Liver (tissue), 9 donors: ENCODE data around the gene TNNC2. TPM values are rescaled to one million over a fixed set of nuclear protein-coding genes. Genes with fewer than 3 reads are reported as not detected.

Experiments used
- DNase-seq: peaks from one replicate; pipeline ENCODE4 v3.0.0-alpha.2; 2017; ENCODE audit warnings: low spot score
- H3K27ac ChIP-seq, 2 donors: one replicate each; pipeline ENCODE4 v1.7.0; 2013; ENCODE audit warnings: inconsistent platforms in 2 of 2, low read length in 2 of 2, control low read depth in 1 of 2, low read depth in 1 of 2, mild to moderate bottlenecking in 1 of 2
- H3K27me3 ChIP-seq, 4 donors: one replicate each; pipeline versions ENCODE4 v1.6.1 to v1.7.0; 2013; ENCODE audit warnings: low read length in 3 of 4, inconsistent platforms in 1 of 4, mild to moderate bottlenecking in 1 of 4, moderate library complexity in 1 of 4; ENCODE audit not compliant: control insufficient read depth in 4 of 4, insufficient read depth in 4 of 4
- H3K36me3 ChIP-seq, 4 donors: one replicate each; pipeline versions ENCODE4 v1.6.1 to v1.7.0; 2013; ENCODE audit warnings: low read length in 3 of 4, mild to moderate bottlenecking in 3 of 4, low read depth in 1 of 4, moderate library complexity in 1 of 4; ENCODE audit not compliant: control insufficient read depth in 4 of 4, insufficient read depth in 3 of 4
- H3K4me1 ChIP-seq, 4 donors: one replicate each; pipeline versions ENCODE4 v1.6.1 to v1.7.0; 2013; ENCODE audit warnings: low read length in 3 of 4, mild to moderate bottlenecking in 3 of 4, moderate library complexity in 1 of 4; ENCODE audit not compliant: control insufficient read depth in 4 of 4, insufficient read depth in 4 of 4
- H3K4me3 ChIP-seq, 3 donors: one replicate each; pipeline versions ENCODE4 v1.6.1 to v1.7.0; 2013; ENCODE audit warnings: low read length in 3 of 3, control low read depth in 1 of 3, low read depth in 1 of 3, mild to moderate bottlenecking in 1 of 3
- H3K9ac ChIP-seq, 2 donors: one replicate each; pipeline ENCODE4 v1.7.0; 2013; ENCODE audit warnings: low read length in 2 of 2, mild to moderate bottlenecking in 2 of 2, moderate library complexity in 2 of 2, control low read depth in 1 of 2, low read depth in 1 of 2
- H3K9me3 ChIP-seq, 4 donors: one replicate each; pipeline versions ENCODE4 v1.6.1 to v1.7.0; 2013; ENCODE audit warnings: low read length in 3 of 4; ENCODE audit not compliant: control insufficient read depth in 4 of 4
- EGR1 ChIP-seq, 2 donors: IDR thresholded peaks; 2 replicates each; pipeline ENCODE4 v1.6.1; 2016 to 2018; ENCODE audit warnings: antibody characterized with exemption in 2 of 2, low read depth in 2 of 2
- FOXA1 ChIP-seq: IDR thresholded peaks from 2 replicates; pipeline ENCODE4 v1.6.1; 2016; ENCODE audit warnings: antibody characterized with exemption
- GABPA ChIP-seq, 2 donors: IDR thresholded peaks in 1 of 2; conservative IDR thresholded peaks in 1 of 2; 2 replicates each; pipeline ENCODE4 v1.6.1; 2016; ENCODE audit warnings: antibody characterized with exemption in 2 of 2, mild to moderate bottlenecking in 1 of 2, moderate library complexity in 1 of 2
- HNF4A ChIP-seq, 2 donors: conservative IDR thresholded peaks; 2 replicates each; pipeline ENCODE4 v1.6.1; 2016; ENCODE audit warnings: antibody characterized with exemption in 2 of 2, mild to moderate bottlenecking in 2 of 2
- HNF4G ChIP-seq: IDR thresholded peaks from 2 replicates; pipeline ENCODE4 v1.6.1; 2016; ENCODE audit warnings: antibody characterized with exemption
- NR2F2 ChIP-seq: IDR thresholded peaks from 2 replicates; pipeline ENCODE4 v1.6.1; 2016; ENCODE audit warnings: antibody characterized with exemption
- RAD21 ChIP-seq, 2 donors: IDR thresholded peaks; 2 replicates each; pipeline ENCODE4 v1.6.1; 2016; ENCODE audit warnings: antibody characterized with exemption in 2 of 2, mild to moderate bottlenecking in 2 of 2
- RXRA ChIP-seq, 2 donors: IDR thresholded peaks; 2 replicates each; pipeline ENCODE4 v1.6.1; 2017 to 2018; ENCODE audit warnings: antibody characterized with exemption in 2 of 2, mild to moderate bottlenecking in 1 of 2
- SP1 ChIP-seq: IDR thresholded peaks from 2 replicates; pipeline ENCODE4 v1.6.1; 2018; ENCODE audit warnings: antibody characterized with exemption, mild to moderate bottlenecking
- YY1 ChIP-seq: IDR thresholded peaks from 2 replicates; pipeline ENCODE4 v1.6.1; 2016; ENCODE audit warnings: antibody characterized with exemption, mild to moderate bottlenecking
- WGBS: extraction: QIAGEN DNeasy Blood & Tissue Kit; methylation state at CpG from one replicate; pipeline ENCODE4 v1.1.7; 2013; 5-methylcytosine and 5-hydroxymethylcytosine counted together
- polyA plus RNA-seq, 2 donors: library from polyadenylated mRNA; stranded (reverse) in 1 of 2; unstranded in 1 of 2; fragments of 200-250 nt in 1 of 2; fragments of >200 nt in 1 of 2; fragmentation: Nextera tagmentation in 1 of 2; extraction: Ambion mirVana in 1 of 2; gene quantifications; one replicate each; pipeline versions ENCODE4 v1.2.1 to v1.2.3, GENCODE V29; 2013 to 2015
- total RNA-seq, 2 donors: library from RNA; depleted of rRNA; stranded (reverse); fragments of >200 nt; gene quantifications; one replicate each; pipeline ENCODE4 v1.2.3, GENCODE V29; 2014
- TF ChIP-seq, protein P1 (sequence below): IDR thresholded peaks from 2 replicates; pipeline ENCODE4 v1.6.1; 2016; ENCODE audit warnings: antibody characterized with exemption, mild to moderate bottlenecking
- TF ChIP-seq, protein P2 (sequence below): fragments of 150-350 bp; IDR thresholded peaks from 2 replicates; pipeline ENCODE4 v1.5.1; 2017; ENCODE audit warnings: improper control_type of control experiment, low read depth, low read length; ENCODE audit not compliant: missing input control
- TF ChIP-seq, protein P3 (sequence below): IDR thresholded peaks from 2 replicates; pipeline ENCODE4 v1.6.1; 2016; ENCODE audit warnings: antibody characterized with exemption
- donor health status: healthy.
- donor health status: healthy.
- donor health status: healthy.
- donor health status: healthy.
- donor health status: healthy.

Gene TNNC2
- total and polyA plus RNA-seq, 4 donors, result 0.12 to 0.33 (median 0.31) TPM; not detected in 1

DNA sequence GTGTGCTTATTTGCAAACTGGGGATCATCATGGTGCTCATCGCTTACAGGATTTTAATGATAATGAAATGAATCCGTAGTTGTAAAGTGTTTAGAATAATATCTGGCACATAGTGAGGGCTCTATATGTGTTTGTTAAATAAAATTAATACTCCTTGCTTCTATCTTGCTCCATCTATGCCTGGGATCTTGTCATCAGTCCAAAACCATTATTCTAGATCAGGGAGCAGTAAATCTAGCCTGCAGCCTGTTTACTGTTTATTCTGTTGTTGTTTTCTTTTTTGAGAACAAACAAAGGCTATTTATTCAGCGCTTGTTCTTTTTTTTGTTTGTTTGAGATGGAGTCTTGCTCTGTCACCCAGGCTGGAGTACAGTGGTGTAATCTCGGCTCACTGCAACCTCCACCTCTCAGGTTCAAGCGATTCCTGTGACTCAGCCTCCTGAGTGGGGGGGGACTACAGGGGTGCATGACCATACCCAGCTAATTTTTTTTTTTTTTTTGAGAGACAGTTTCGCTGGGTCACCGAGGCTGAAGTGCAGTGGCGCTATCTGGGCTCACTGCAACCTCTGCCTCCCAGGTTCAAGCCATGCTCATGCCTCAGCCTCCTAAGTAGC is 22.0 kb upstream of the TNNC2 start:
- Histone ChIP-seq H3K27me3 (no peaks in the 10 kb centered on the region), H3K4me3 (no peak overlapping the region), H3K9me3 (no peaks in the 10 kb centered on the region), H3K36me3 (peaks cover 6 to 41% (median 25%) of the 10 kb centered on the region in 4 donors), H3K4me1 (no peaks in the 10 kb centered on the region), H3K27ac (no peak overlapping the region), H3K9ac (no peak overlapping the region)
- WGBS, result 97% methylated on average over 8 of the region's 8 CpGs
- no peak for DNase-seq
- TF ChIP-seq SP1 (no peak), FOXA1 (no peak), YY1 (no peak), HNF4A (conservative IDR thresholded peaks at IDR 0.05) (no peak), RAD21 (IDR thresholded peaks at IDR 0.05) (no peak), EGR1 (IDR thresholded peaks at IDR 0.05; ENCODE audit: low read depth in 2 of 2) (no peak), HNF4G (no peak), RXRA (IDR thresholded peaks at IDR 0.05) (no peak), GABPA (IDR thresholded peaks at IDR 0.05 in 1 of 2, conservative IDR thresholded peaks at IDR 0.05 in 1 of 2) (no peak)
- TF ChIP-seq, protein P1, sequence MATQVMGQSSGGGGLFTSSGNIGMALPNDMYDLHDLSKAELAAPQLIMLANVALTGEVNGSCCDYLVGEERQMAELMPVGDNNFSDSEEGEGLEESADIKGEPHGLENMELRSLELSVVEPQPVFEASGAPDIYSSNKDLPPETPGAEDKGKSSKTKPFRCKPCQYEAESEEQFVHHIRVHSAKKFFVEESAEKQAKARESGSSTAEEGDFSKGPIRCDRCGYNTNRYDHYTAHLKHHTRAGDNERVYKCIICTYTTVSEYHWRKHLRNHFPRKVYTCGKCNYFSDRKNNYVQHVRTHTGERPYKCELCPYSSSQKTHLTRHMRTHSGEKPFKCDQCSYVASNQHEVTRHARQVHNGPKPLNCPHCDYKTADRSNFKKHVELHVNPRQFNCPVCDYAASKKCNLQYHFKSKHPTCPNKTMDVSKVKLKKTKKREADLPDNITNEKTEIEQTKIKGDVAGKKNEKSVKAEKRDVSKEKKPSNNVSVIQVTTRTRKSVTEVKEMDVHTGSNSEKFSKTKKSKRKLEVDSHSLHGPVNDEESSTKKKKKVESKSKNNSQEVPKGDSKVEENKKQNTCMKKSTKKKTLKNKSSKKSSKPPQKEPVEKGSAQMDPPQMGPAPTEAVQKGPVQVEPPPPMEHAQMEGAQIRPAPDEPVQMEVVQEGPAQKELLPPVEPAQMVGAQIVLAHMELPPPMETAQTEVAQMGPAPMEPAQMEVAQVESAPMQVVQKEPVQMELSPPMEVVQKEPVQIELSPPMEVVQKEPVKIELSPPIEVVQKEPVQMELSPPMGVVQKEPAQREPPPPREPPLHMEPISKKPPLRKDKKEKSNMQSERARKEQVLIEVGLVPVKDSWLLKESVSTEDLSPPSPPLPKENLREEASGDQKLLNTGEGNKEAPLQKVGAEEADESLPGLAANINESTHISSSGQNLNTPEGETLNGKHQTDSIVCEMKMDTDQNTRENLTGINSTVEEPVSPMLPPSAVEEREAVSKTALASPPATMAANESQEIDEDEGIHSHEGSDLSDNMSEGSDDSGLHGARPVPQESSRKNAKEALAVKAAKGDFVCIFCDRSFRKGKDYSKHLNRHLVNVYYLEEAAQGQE, result no peak
- TF ChIP-seq, protein P2, sequence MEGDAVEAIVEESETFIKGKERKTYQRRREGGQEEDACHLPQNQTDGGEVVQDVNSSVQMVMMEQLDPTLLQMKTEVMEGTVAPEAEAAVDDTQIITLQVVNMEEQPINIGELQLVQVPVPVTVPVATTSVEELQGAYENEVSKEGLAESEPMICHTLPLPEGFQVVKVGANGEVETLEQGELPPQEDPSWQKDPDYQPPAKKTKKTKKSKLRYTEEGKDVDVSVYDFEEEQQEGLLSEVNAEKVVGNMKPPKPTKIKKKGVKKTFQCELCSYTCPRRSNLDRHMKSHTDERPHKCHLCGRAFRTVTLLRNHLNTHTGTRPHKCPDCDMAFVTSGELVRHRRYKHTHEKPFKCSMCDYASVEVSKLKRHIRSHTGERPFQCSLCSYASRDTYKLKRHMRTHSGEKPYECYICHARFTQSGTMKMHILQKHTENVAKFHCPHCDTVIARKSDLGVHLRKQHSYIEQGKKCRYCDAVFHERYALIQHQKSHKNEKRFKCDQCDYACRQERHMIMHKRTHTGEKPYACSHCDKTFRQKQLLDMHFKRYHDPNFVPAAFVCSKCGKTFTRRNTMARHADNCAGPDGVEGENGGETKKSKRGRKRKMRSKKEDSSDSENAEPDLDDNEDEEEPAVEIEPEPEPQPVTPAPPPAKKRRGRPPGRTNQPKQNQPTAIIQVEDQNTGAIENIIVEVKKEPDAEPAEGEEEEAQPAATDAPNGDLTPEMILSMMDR, result no peak
- TF ChIP-seq, protein P3, sequence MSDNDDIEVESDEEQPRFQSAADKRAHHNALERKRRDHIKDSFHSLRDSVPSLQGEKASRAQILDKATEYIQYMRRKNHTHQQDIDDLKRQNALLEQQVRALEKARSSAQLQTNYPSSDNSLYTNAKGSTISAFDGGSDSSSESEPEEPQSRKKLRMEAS, result no peak

DNA sequence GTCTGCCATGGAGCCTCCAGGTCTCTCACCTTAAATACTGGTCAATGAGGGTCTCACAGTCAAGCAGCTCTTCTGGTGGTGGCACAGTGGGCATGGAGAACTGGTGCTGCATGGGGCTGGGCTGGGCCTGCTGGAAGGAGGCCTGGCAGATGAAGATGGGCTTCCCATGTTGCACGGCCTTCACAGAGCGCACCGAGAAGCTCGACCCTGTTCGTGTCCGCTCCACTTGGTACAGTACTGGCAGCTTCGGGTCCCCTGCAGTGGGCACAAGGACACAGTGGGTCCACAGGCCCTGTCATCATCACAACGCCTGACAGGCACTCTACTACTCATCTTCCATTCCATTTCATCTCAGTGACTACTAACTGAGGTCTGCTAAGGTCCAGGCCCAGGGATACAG is 21.3 kb upstream of the TNNC2 start:
- Histone ChIP-seq H3K27me3 (no peaks in the 10 kb centered on the region), H3K9ac (no peak overlapping the region), H3K27ac (no peak overlapping the region), H3K4me3 (no peak overlapping the region), H3K4me1 (no peaks in the 10 kb centered on the region), H3K9me3 (no peaks in the 10 kb centered on the region), H3K36me3 (peaks cover 6 to 47% (median 29%) of the 10 kb centered on the region in 4 donors)
- TF ChIP-seq NR2F2, result no peak
- TF ChIP-seq, protein P3, result no peak
- WGBS, result 96% methylated on average over 8 of the region's 8 CpGs
- no peak for DNase-seq
